ENCODE data around the gene NRXN3.

NRXN3 gene

DNA sequence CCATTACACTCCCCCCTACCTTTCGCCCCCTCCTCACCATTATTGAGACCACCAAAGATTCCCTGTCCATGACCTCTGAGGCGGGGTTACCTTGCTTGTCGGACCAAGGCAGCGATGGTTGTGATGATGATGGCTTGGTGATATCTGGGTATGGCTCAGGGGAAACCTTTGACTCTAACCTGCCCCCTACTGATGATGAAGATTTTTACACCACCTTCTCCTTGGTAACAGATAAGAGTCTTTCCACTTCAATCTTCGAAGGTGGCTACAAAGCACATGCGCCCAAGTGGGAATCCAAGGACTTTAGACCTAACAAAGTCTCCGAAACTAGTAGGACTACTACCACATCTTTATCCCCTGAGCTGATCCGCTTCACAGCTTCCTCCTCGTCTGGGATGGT is 1690.9 kb downstream of the NRXN3 start:
- Histone ChIP-seq H3K27ac (no peak overlapping the region), H3K4me3 (no peak overlapping the region)

DNA sequence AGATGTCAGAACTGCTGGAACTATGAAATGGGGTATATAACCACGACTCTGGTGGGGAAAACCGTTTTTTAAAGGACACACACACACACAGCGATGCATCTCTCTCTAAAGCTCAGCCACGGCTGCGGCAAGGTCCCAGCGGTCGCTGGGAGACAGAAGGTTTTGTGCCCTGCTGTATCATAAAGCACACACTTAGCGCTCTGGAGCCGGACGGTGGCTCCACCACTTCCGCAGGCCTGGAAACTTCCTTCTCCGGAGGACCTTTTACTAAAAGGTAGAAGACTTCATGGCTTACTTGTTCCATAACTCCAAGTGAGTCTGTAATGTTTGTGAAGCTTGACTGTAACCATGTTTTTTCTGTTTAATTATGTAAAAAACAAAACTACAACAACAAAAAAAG is 1691.9 kb downstream of the NRXN3 start:
- Histone ChIP-seq H3K27ac (no peak overlapping the region), H3K4me3 (no peak overlapping the region)

DNA sequence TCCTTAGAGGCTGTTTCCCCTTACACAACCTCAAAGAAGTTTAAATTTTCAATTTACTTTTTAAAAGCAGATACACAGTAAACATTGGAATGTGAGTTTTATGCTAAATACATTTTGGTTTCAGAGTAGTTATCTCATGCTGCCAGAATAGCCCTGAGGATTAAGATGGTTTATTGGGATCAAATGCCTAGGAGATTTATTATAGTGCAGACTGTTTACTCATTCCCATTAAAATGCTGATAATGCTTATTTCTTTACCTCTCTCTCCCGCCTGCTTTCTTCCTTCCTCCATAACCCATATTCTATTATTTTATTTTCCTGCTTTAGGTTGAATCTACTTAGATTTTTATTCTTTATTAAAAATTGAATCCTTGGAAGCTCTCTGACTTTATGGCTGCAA is 1701.0 kb downstream of the NRXN3 start:
- Histone ChIP-seq H3K27ac (no peak overlapping the region), H3K4me3 (no peak overlapping the region)

GRCh38 chr14:79878229-79878628 is 1708.1 kb downstream of the NRXN3 start:
- H3K4me3 ChIP-seq, result no peak overlapping the region
- H3K27ac ChIP-seq, result no peak overlapping the region

DNA sequence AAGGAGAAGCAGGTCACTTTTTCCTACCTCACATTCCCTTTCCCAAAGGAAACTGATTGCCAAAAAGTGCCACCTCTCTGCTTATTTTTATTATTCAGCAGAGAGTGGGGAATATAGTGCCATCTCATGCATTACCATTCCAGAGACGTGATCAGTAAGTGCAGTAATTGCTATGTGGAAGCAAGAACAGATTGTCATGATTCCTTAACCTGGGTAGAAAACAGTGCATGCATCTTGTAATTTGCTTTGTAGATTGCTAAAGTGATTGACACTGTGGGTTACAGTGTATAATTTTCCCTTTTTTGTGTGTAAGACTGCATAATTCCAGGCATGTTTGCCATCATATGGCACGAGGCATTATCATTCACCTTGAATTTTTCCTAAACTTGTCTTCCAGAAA is 1708.6 kb downstream of the NRXN3 start:
- no peak overlapping the region for H3K4me3 ChIP-seq

DNA sequence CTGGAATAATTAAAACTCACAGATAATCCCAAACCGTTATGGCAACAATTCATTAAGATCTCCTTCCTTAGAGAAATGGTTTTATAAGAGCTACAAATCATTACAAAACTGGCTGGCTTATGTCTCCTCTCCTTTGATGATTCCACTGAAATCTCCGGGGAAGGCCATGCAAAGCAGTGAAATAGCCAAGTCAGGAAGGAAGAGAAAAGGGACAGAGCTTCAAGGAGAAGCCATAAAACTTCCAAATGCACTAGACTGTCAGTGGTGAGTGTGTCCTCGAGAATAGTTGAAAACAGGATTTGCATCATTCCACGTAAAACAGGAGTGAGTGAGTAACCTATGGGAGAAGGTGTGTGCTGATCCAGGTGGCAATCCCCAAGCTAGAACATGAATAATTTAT is 1711.1 kb downstream of the NRXN3 start:
- Histone ChIP-seq H3K4me3 (no peak overlapping the region), H3K27ac (no peak overlapping the region)

More for the DNA sequence above, 1708.6 kb downstream of the NRXN3 start:
- H3K27ac ChIP-seq, result no peak overlapping the region

GRCh38 chr14:79890527-79890926 is 1720.4 kb downstream of the NRXN3 start:
- no peak overlapping the region for H3K4me3 ChIP-seq
- no peak overlapping the region for H3K27ac ChIP-seq

DNA sequence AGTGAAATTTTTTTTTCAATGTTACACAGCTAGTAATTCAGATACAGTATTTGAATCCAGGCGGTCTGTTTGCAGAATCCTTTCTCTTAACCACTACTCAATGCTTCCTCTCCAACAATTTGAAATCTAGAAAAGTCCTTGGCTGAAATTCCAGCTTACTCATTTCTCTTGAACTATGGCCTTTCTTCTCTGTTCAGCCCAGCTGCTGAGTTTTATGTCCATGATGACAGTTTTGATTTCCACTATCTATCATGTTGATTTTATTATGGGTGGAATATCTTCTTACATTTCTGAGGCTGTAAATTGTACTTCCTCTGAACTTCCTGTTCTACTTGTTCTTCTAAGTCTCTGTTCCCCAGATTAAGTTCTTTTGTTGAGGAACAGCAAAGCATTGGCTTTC is 1725.8 kb downstream of the NRXN3 start:
- no peak overlapping the region for H3K27ac ChIP-seq
- no peak overlapping the region for H3K4me3 ChIP-seq

DNA sequence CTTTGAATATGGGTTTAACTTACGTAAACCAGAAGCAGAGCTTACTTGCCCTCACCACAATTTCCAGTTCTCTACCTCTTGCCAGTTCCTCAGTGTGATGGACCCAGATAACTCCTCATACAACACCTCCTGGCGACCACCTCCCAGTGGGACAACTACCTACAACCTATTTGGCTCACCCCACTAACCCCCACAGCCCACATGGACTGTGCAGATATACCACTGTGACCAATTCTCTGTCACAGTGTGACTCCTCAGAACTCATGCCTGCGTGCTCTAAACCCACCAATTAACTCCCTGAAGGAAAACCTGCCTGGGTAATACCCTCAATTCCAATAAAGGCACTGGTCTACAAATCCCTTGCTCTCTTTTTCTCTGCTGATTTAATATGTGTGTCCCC is 1729.4 kb downstream of the NRXN3 start:
- H3K27ac ChIP-seq, result no peak overlapping the region
- H3K4me3 ChIP-seq, result no peak overlapping the region

DNA sequence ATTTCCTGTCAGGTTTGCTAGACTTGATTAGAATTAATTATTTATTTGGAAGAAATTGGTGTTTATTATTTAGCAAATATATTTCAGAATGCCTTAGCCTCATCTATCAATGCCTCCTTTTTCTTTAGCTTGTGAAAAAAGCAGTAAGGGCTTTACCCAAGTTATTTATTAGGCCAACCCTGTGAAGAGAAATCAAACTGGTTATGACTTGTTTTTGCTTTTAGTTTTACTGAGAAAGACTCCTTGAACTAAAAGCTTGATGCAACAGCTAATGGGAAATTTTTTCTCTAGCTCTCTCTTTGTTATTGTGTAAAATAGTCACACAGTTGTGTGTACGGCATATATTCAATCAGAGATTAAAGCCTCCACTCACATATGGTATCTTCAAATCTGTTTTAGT is 1734.3 kb downstream of the NRXN3 start:
- no peak overlapping the region for H3K4me3 ChIP-seq
- H3K27ac ChIP-seq, result no peak overlapping the region

DNA sequence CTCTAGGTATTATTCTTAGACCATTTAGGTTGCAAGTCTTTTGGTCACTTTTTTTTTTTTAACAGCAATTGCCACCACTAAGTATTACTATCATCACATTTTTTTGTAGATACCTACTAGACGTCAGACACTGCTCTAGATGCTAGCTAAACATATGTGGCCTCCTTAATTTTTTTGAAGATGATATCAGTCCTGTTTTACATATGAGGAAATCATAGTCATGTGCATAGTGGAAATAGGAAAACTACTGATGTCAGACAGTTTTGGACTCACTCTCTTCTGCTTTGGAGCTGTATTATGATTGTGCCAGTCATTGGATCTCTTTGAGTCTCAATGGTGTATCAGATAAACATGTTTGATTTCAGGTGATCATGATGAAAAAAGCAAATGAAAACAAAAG is 1736.8 kb downstream of the NRXN3 start:
- no peak overlapping the region for H3K27ac ChIP-seq
- no peak overlapping the region for H3K4me3 ChIP-seq

DNA sequence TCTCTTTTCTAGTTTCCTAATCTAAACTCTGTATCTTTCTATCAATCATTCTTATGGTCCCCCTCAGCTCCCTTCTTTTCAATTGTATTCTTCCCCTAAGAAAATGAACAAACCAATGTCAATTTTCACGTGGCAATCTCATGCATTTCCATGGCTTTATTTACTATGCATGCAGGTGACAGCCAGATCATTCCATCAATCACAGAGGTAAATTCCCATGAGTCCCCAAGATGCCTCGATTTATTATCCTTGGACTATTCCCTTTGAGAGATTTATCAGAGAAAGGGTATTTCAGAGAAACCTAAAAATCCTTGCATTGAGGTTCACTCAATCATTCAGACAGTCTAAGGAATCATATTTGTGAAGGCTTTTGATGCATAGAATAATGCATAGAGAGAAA is 1739.9 kb downstream of the NRXN3 start:
- Histone ChIP-seq H3K4me3 (no peak overlapping the region), H3K27ac (no peak overlapping the region)

DNA sequence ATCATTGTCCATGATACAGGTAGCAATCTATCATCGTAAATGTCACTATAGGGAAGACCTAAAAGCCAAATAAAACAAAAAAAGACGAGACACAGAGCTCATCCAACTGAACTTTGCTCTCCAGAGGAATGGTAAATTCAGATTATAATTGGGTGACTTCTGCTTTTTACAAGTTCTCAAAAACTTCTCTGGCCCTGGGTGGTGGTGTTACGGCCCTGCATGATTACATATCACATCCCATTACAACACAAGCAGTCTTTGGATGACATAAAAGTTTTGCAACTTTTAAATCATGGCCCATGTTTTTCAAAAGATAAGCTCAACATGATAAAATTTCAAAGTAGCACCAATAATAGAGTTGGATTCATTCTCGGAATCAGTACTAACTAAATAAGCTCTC is 1741.6 kb downstream of the NRXN3 start:
- no peak overlapping the region for H3K4me3 ChIP-seq
- no peak overlapping the region for H3K27ac ChIP-seq

GRCh38 chr14:79914595-79914994 is 1744.4 kb downstream of the NRXN3 start:
- H3K27ac ChIP-seq, result no peak overlapping the region
- no peak overlapping the region for H3K4me3 ChIP-seq

DNA sequence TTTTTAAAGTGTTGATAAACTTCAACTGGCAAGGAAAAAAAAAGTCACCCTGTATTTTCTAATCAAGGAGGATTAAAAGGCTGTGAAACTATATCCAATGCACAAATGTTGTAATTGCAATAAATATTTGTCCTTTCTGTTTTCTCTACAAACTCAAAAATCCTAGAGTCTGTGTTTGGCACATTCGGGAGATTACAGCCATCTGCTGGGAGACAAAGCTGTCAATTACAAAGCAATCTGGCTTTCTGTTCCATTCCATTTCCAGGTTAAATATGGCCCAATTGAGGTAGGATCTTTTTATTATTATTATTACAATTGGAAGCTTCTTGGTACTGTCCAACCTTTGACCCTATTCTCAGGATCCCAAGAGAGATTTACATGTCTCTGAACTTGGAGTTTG is 1745.2 kb downstream of the NRXN3 start:
- H3K4me3 ChIP-seq, result no peak overlapping the region
- no peak overlapping the region for H3K27ac ChIP-seq

DNA sequence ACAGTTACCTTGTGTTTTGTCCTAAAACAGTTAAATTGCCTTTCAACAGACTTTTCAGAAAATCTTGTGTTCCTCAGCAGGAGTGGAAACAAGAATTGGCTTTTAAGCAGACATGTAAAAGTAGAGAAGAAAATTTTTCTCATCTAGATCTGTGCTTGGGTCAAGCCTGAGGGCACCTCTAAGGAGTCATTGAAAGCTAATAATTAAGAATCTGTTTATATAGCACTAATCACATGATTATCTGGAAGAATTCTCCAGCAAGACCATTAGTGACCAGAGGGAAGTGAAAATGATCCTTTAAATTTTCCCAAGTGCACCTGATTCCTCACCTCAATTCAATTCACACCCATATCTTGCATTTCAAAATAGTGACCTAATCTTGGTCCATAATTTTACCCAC is 1746.1 kb downstream of the NRXN3 start:
- no peak overlapping the region for H3K4me3 ChIP-seq

GRCh38 chr14:79916892-79917291 is 1746.7 kb downstream of the NRXN3 start:
- no peak overlapping the region for H3K4me3 ChIP-seq
- no peak overlapping the region for H3K27ac ChIP-seq

More for the DNA sequence above, 1746.1 kb downstream of the NRXN3 start:
- no peak overlapping the region for H3K27ac ChIP-seq
